A673 (cell line): Measurements from ENCODE around the gene ATP1B4. TPM values are rescaled to one million over a fixed set of nuclear protein-coding genes. Genes with fewer than 3 reads are reported as not detected.
"Not testable (repeated sequence)": the region's sequence is repeated elsewhere in the genome, so short reads cannot be mapped to it uniquely, and the experiment has no call there.

Experiments
- BruUV-seq: library from RNA; stranded (reverse); fragments of 400-500 nt; replicated peaks from 2 replicates; lab custom pipeline; 2021; lab: Mats Ljungman, UMichigan
- CTCF ChIA-PET: fragments of 300-600 bp; sonication (Branson Sonifier 250); formaldehyde crosslinking; loops from one replicate; lab custom pipeline; 2022; ENCODE audit warnings: antibody characterized with exemption; lab: Charles Lee
- POLR2A ChIA-PET: fragments of 300-600 bp; sonication (Branson Sonifier 250); formaldehyde crosslinking; loops from one replicate; lab custom pipeline; 2022; ENCODE audit warnings: antibody characterized with exemption; ENCODE audit not compliant: low non-redundant PET; lab: Charles Lee
- DNase-seq: peaks from one replicate; pipeline ENCODE4 v3.0.0-alpha.2; 2015; ENCODE audit warnings: low spot score
- H3K27ac ChIP-seq: fragments of 200-600 bp; sonication (generic); 2 replicates; pipeline ENCODE4 v1.5.1; 2016; ENCODE audit warnings: mixed run types, low read depth, mild to moderate bottlenecking, mixed read lengths, antibody characterized with exemption, low read length; ENCODE audit not compliant: poor library complexity, severe bottlenecking
- H3K27me3 ChIP-seq: fragments of 200-600 bp; sonication (generic); replicated peaks from 2 replicates; pipeline ENCODE4 v1.6.1; 2017; ENCODE audit warnings: mixed run types, low read depth, mild to moderate bottlenecking, mixed read lengths, antibody characterized with exemption, low read length; ENCODE audit not compliant: insufficient read depth, poor library complexity
- H3K36me3 ChIP-seq: fragments of 200-600 bp; sonication (generic); 2 replicates; pipeline ENCODE4 v1.6.1; 2016; ENCODE audit warnings: mixed run types, mild to moderate bottlenecking, mixed read lengths, antibody characterized with exemption, low read length; ENCODE audit not compliant: insufficient read depth, poor library complexity, severe bottlenecking
- H3K4me1 ChIP-seq: fragments of 200-600 bp; sonication (generic); 2 replicates; pipeline ENCODE4 v1.6.1; 2017; ENCODE audit warnings: mixed run types, mild to moderate bottlenecking, mixed read lengths, antibody characterized with exemption, low read length; ENCODE audit not compliant: insufficient read depth, poor library complexity, severe bottlenecking
- H3K4me3 ChIP-seq: fragments of 200-600 bp; sonication (generic); 2 replicates; pipeline ENCODE4 v1.5.1; 2016; ENCODE audit warnings: low read depth, mixed run types, mild to moderate bottlenecking, mixed read lengths, low read length; ENCODE audit not compliant: poor library complexity, severe bottlenecking
- H3K9me3 ChIP-seq: fragments of 200-600 bp; sonication (generic); 2 replicates; pipeline ENCODE4 v1.6.1; 2016; ENCODE audit warnings: mixed run types, low read depth, mild to moderate bottlenecking, mixed read lengths, antibody characterized with exemption, low read length; ENCODE audit not compliant: poor library complexity, severe bottlenecking
- EZH2 ChIP-seq: fragments of 200-600 bp; sonication (generic); IDR thresholded peaks from 2 replicates; pipeline ENCODE4 v1.6.1; 2017; ENCODE audit warnings: borderline replicate concordance, low read depth, mild to moderate bottlenecking, mixed read lengths, antibody characterized with exemption, low read length; ENCODE audit not compliant: poor library complexity, severe bottlenecking
- intact Hi-C: fragments of 100-400 bp; cut with micrococcal nuclease; formaldehyde crosslinking; loops from one replicate; pipeline ENCODE4 v1.10.0; 2022; ENCODE audit not compliant: unreplicated experiment
- total RNA-seq: library from RNA; stranded (reverse); gene quantifications from 2 replicates; pipeline ENCODE4 v1.2.3, GENCODE V29; 2021
- TF ChIP-seq, protein P1 (sequence below): fragments of 300-800, 200-600 bp; sonication (generic); conservative IDR thresholded peaks from 2 replicates; pipeline ENCODE4 v1.5.1; 2017; ENCODE audit warnings: low read depth, mild to moderate bottlenecking, antibody characterized with exemption, low read length, moderate library complexity, mixed read lengths

ATP1B4 gene
- total RNA-seq, 1 experiment from 2014 or later = not detected

DNA sequence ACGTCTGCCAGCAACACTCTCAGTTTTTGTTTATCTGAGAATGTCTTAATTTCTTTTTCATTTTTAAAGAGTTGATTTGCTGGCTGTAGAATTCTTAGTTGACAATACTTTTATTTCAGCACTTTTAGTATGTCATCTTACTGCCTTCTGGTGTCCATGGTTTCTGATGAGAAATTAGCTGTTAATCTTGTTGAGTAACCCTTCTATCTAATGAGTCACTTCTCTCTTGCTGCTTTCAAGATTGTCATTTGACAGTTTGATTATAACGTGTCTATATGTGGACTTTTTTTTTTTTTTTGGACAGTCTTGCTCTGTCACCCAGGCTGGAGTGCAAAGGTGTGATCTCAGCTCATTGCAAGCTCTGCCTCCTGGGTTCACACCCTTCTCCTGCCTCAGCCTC, 26.6 kb upstream of the ATP1B4 start:
- POLR2A ChIA-PET = no interaction called here
- intact Hi-C loops = no loop called here
- peaks cover 13% of the 10 kb centered on the region for H3K9me3 ChIP-seq
- H3K36me3 ChIP-seq = no peaks in the 10 kb centered on the region
- no peak overlapping the region for H3K4me3 ChIP-seq
- no TSS peak for BruUV-seq
- H3K4me1 ChIP-seq = no peaks in the 10 kb centered on the region
- CTCF ChIA-PET = no interaction called here
- no peaks in the 10 kb centered on the region for H3K27me3 ChIP-seq
- H3K27ac ChIP-seq = no peak overlapping the region
- no peak for TF ChIP-seq EZH2
- TF ChIP-seq, protein P1, sequence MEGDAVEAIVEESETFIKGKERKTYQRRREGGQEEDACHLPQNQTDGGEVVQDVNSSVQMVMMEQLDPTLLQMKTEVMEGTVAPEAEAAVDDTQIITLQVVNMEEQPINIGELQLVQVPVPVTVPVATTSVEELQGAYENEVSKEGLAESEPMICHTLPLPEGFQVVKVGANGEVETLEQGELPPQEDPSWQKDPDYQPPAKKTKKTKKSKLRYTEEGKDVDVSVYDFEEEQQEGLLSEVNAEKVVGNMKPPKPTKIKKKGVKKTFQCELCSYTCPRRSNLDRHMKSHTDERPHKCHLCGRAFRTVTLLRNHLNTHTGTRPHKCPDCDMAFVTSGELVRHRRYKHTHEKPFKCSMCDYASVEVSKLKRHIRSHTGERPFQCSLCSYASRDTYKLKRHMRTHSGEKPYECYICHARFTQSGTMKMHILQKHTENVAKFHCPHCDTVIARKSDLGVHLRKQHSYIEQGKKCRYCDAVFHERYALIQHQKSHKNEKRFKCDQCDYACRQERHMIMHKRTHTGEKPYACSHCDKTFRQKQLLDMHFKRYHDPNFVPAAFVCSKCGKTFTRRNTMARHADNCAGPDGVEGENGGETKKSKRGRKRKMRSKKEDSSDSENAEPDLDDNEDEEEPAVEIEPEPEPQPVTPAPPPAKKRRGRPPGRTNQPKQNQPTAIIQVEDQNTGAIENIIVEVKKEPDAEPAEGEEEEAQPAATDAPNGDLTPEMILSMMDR = no peak
- DNase-seq = no peak

DNA sequence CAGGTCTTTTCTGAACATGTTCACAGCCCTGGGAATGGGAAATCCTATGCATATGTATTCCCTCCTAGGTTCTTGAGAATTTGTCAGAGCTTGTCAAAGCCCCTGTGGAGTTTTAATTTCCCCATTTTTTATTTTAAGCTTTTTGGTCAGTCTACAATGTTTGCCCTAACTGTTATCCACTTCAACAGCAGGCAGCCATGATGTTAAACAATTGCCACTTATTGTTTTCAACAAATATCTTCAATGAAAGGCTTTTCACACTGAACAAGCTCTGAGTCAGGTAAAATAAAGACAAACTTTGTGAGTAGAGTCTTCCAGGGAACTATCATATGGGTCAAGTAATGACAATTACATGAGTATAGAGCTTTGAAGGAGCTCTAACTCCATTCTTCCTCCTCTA, 25.0 kb upstream of the ATP1B4 start:
- ChIA-PET POLR2A (no interaction called here), CTCF (no interaction called here)
- BruUV-seq = no TSS peak
- Histone ChIP-seq H3K4me1 (no peaks in the 10 kb centered on the region), H3K36me3 (no peaks in the 10 kb centered on the region), H3K27ac (no peak overlapping the region), H3K27me3 (no peaks in the 10 kb centered on the region), H3K9me3 (peaks cover 13% of the 10 kb centered on the region), H3K4me3 (no peak overlapping the region)
- no peak for DNase-seq
- TF ChIP-seq, protein P1 = no peak
- TF ChIP-seq EZH2 = no peak
- intact Hi-C loops = no loop called here

DNA sequence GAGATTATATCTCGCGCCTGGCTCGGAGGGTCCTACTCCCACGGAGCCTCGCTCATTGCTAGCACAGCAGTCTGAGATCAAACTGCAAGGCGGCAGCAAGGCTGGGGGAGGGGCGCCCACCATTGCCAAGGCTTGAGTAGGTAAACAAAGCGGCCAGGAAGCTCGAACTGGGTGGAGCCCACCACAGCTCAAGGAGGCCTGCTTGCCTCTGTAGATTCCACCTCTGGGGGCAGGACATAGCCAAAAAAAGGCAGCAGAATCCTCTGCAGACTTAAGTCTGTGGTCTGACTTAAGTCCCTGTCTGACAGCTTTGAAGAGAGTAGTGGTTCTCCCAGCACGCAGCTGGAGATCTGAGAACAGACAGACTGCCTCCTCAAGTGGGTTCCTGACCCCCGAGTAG, 17.3 kb upstream of the ATP1B4 start:
- BruUV-seq, H3K27ac ChIP-seq, H3K4me3 ChIP-seq, H3K4me1 ChIP-seq, H3K36me3 ChIP-seq, H3K27me3 ChIP-seq, CTCF ChIA-PET, H3K9me3 ChIP-seq, DNase-seq, intact Hi-C loops, POLR2A ChIA-PET: not testable (repeated sequence)

DNA sequence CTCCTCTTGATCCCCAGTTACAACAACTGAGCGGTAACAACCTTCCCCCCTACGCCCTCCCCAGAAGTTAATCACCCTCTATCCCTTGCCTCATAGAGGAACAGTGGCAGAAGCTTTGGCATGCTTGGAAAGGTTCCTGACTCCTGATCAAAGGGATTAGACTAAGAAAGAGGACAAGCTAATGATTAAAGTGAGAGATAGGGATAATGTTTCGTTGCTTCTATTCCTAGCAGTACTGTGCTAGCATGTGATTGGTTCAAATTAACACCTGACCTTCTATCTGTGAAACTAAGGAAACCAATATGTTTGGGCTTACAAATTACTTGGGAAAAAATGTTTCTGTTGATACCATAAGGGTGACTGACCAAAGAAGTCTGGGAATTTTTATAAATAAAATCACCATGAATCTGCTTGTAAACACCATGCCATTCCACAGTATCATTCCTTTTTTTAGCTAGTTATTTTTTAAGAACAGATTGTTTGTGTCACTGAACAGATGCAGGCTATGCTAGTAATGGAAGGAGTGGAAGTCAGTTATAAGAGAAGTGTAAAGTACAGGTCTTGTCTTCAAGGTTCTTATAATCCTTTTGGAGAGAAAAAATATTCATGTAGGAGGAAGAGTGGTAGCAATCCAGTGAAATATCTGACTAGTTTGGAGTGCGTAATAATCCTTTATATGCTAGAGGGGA, 11.3 kb upstream of the ATP1B4 start:
- H3K9me3 ChIP-seq = no peaks in the 10 kb centered on the region
- no TSS peak for BruUV-seq
- intact Hi-C loops = no loop called here
- no peak overlapping the region for H3K4me3 ChIP-seq
- no peaks in the 10 kb centered on the region for H3K4me1 ChIP-seq
- no peak for DNase-seq
- POLR2A ChIA-PET = no interaction called here
- CTCF ChIA-PET = no interaction called here
- H3K27ac ChIP-seq = no peak overlapping the region
- H3K36me3 ChIP-seq = no peaks in the 10 kb centered on the region
- no peak for TF ChIP-seq EZH2
- TF ChIP-seq, protein P1 = no peak
- no peaks in the 10 kb centered on the region for H3K27me3 ChIP-seq
